ENCODE results near the gene AKT3.
"Not testable (repeated sequence)": the region's sequence is repeated elsewhere in the genome, so short reads cannot be mapped to it uniquely, and the experiment has no call there.

Gene AKT3

GRCh38 chr1:243649530-243649929, 200.5 kb downstream of the AKT3 start:
- 94 to 96% methylated on average over 3 of the region's 3 CpGs for WGBS, 2 experiments
- H3K9me3 ChIP-seq (ENCODE audit: control insufficient read depth, low read length); H3K4me3 ChIP-seq (ENCODE audit: insufficient read depth, low read depth, low read length); H3K4me1 ChIP-seq (ENCODE audit: control insufficient read depth, insufficient read depth, low read length); H3K36me3 ChIP-seq (ENCODE audit: control insufficient read depth, insufficient read depth, low read length); H3K27me3 ChIP-seq (ENCODE audit: control insufficient read depth, insufficient read depth, low read length, poor library complexity, severe bottlenecking); H3K27ac ChIP-seq (ENCODE audit: insufficient read depth, low read depth, low read length, poor library complexity, severe bottlenecking): not testable (repeated sequence)

- Histone ChIP-seq H3K36me3 (ENCODE audit: control insufficient read depth, insufficient read depth, low read length) (peaks cover 3% of the 10 kb centered on the region), H3K4me1 (ENCODE audit: control insufficient read depth, insufficient read depth, low read length) (no peaks in the 10 kb centered on the region), H3K27me3 (ENCODE audit: control insufficient read depth, insufficient read depth, low read length, poor library complexity, severe bottlenecking) (no peaks in the 10 kb centered on the region), H3K27ac (ENCODE audit: insufficient read depth, low read depth, low read length, poor library complexity, severe bottlenecking) (no peak overlapping the region), H3K4me3 (ENCODE audit: insufficient read depth, low read depth, low read length) (no peak overlapping the region), H3K9me3 (ENCODE audit: control insufficient read depth, low read length) (no peaks in the 10 kb centered on the region)
- WGBS, 2 experiments = 94 to 96% methylated on average over 2 of the region's 2 CpGs
These were observed 203.2 kb downstream of the AKT3 start for GRCh38 chr1:243646841-243647240.

GRCh38 chr1:243645281-243645680, 204.8 kb downstream of the AKT3 start:
- peaks cover 5% of the 10 kb centered on the region for H3K36me3 ChIP-seq (ENCODE audit: control insufficient read depth, insufficient read depth, low read length)
- H3K9me3 ChIP-seq (ENCODE audit: control insufficient read depth, low read length) = no peaks in the 10 kb centered on the region
- no peaks in the 10 kb centered on the region for H3K27me3 ChIP-seq (ENCODE audit: control insufficient read depth, insufficient read depth, low read length, poor library complexity, severe bottlenecking)
- WGBS, 2 experiments = 95 to 97% methylated on average over 5 to 6 of the region's 6 CpGs
- H3K4me1 ChIP-seq (ENCODE audit: control insufficient read depth, insufficient read depth, low read length) = no peaks in the 10 kb centered on the region
- no peak overlapping the region for H3K4me3 ChIP-seq (ENCODE audit: insufficient read depth, low read depth, low read length)
- no peak overlapping the region for H3K27ac ChIP-seq (ENCODE audit: insufficient read depth, low read depth, low read length, poor library complexity, severe bottlenecking)

- no peaks in the 10 kb centered on the region for H3K4me1 ChIP-seq (ENCODE audit: control insufficient read depth, insufficient read depth, low read length)
- no peak overlapping the region for H3K4me3 ChIP-seq (ENCODE audit: insufficient read depth, low read depth, low read length)
- H3K36me3 ChIP-seq (ENCODE audit: control insufficient read depth, insufficient read depth, low read length) = peaks cover 6% of the 10 kb centered on the region
- 95 to 96% methylated on average over 5 of the region's 5 CpGs for WGBS, 2 experiments
- H3K9me3 ChIP-seq (ENCODE audit: control insufficient read depth, low read length) = no peaks in the 10 kb centered on the region
- H3K27ac ChIP-seq (ENCODE audit: insufficient read depth, low read depth, low read length, poor library complexity, severe bottlenecking) = no peak overlapping the region
- no peaks in the 10 kb centered on the region for H3K27me3 ChIP-seq (ENCODE audit: control insufficient read depth, insufficient read depth, low read length, poor library complexity, severe bottlenecking)
These were observed 207.1 kb downstream of the AKT3 start for GRCh38 chr1:243642936-243643335.

GRCh38 chr1:243639027-243639658, 210.9 kb downstream of the AKT3 start:
- no peak overlapping the region for H3K27ac ChIP-seq (ENCODE audit: insufficient read depth, low read depth, low read length, poor library complexity, severe bottlenecking)
- no peaks in the 10 kb centered on the region for H3K9me3 ChIP-seq (ENCODE audit: control insufficient read depth, low read length)
- 88 to 92% methylated on average over 3 to 4 of the region's 4 CpGs for WGBS, 2 experiments
- H3K4me1 ChIP-seq (ENCODE audit: control insufficient read depth, insufficient read depth, low read length) = no peaks in the 10 kb centered on the region
- H3K4me3 ChIP-seq (ENCODE audit: insufficient read depth, low read depth, low read length) = no peak overlapping the region
- H3K27me3 ChIP-seq (ENCODE audit: control insufficient read depth, insufficient read depth, low read length, poor library complexity, severe bottlenecking) = no peaks in the 10 kb centered on the region
- H3K36me3 ChIP-seq (ENCODE audit: control insufficient read depth, insufficient read depth, low read length) = peaks cover 3% of the 10 kb centered on the region

- 90 to 98% methylated on average over 3 to 4 of the region's 4 CpGs for WGBS, 2 experiments
- no peaks in the 10 kb centered on the region for H3K27me3 ChIP-seq (ENCODE audit: control insufficient read depth, insufficient read depth, low read length, poor library complexity, severe bottlenecking)
- no peaks in the 10 kb centered on the region for H3K9me3 ChIP-seq (ENCODE audit: control insufficient read depth, low read length)
- H3K27ac ChIP-seq (ENCODE audit: insufficient read depth, low read depth, low read length, poor library complexity, severe bottlenecking) = no peak overlapping the region
- H3K4me3 ChIP-seq (ENCODE audit: insufficient read depth, low read depth, low read length) = no peak overlapping the region
- H3K36me3 ChIP-seq (ENCODE audit: control insufficient read depth, insufficient read depth, low read length) = peaks cover 3% of the 10 kb centered on the region
- H3K4me1 ChIP-seq (ENCODE audit: control insufficient read depth, insufficient read depth, low read length) = no peaks in the 10 kb centered on the region
These were observed 211.9 kb downstream of the AKT3 start for GRCh38 chr1:243638186-243638585.

- H3K9me3 ChIP-seq (ENCODE audit: control insufficient read depth, low read length) = no peaks in the 10 kb centered on the region
- no peaks in the 10 kb centered on the region for H3K4me1 ChIP-seq (ENCODE audit: control insufficient read depth, insufficient read depth, low read length)
- no peak overlapping the region for H3K27ac ChIP-seq (ENCODE audit: insufficient read depth, low read depth, low read length, poor library complexity, severe bottlenecking)
- no peaks in the 10 kb centered on the region for H3K27me3 ChIP-seq (ENCODE audit: control insufficient read depth, insufficient read depth, low read length, poor library complexity, severe bottlenecking)
- peaks cover 3% of the 10 kb centered on the region for H3K36me3 ChIP-seq (ENCODE audit: control insufficient read depth, insufficient read depth, low read length)
- WGBS, 2 experiments = 89 to 93% methylated on average over 2 of the region's 2 CpGs
- H3K4me3 ChIP-seq (ENCODE audit: insufficient read depth, low read depth, low read length) = no peak overlapping the region
These were observed 221.6 kb downstream of the AKT3 start for GRCh38 chr1:243628476-243628907.

GRCh38 chr1:243623841-243624240, 226.2 kb downstream of the AKT3 start:
- peaks cover 2% of the 10 kb centered on the region for H3K9me3 ChIP-seq (ENCODE audit: control insufficient read depth, low read length)
- no peak overlapping the region for H3K4me3 ChIP-seq (ENCODE audit: insufficient read depth, low read depth, low read length)
- 95 to 100% methylated on average over 2 of the region's 2 CpGs for WGBS, 2 experiments
- peaks cover 8% of the 10 kb centered on the region for H3K36me3 ChIP-seq (ENCODE audit: control insufficient read depth, insufficient read depth, low read length)
- no peak overlapping the region for H3K27ac ChIP-seq (ENCODE audit: insufficient read depth, low read depth, low read length, poor library complexity, severe bottlenecking)
- no peaks in the 10 kb centered on the region for H3K27me3 ChIP-seq (ENCODE audit: control insufficient read depth, insufficient read depth, low read length, poor library complexity, severe bottlenecking)
- no peaks in the 10 kb centered on the region for H3K4me1 ChIP-seq (ENCODE audit: control insufficient read depth, insufficient read depth, low read length)

- Histone ChIP-seq H3K27me3 (ENCODE audit: control insufficient read depth, insufficient read depth, low read length, poor library complexity, severe bottlenecking) (no peaks in the 10 kb centered on the region), H3K9me3 (ENCODE audit: control insufficient read depth, low read length) (peaks cover 2% of the 10 kb centered on the region), H3K4me1 (ENCODE audit: control insufficient read depth, insufficient read depth, low read length) (no peaks in the 10 kb centered on the region), H3K27ac (ENCODE audit: insufficient read depth, low read depth, low read length, poor library complexity, severe bottlenecking) (no peak overlapping the region), H3K4me3 (ENCODE audit: insufficient read depth, low read depth, low read length) (no peak overlapping the region), H3K36me3 (ENCODE audit: control insufficient read depth, insufficient read depth, low read length) (peaks cover 8% of the 10 kb centered on the region)
- 93 to 98% methylated on average over 1 to 2 of the region's 2 CpGs for WGBS, 2 experiments
These were observed 228.1 kb downstream of the AKT3 start for GRCh38 chr1:243621973-243622372.

- Histone ChIP-seq H3K4me1 (ENCODE audit: control insufficient read depth, insufficient read depth, low read length) (no peaks in the 10 kb centered on the region), H3K9me3 (ENCODE audit: control insufficient read depth, low read length) (peaks cover 2% of the 10 kb centered on the region), H3K36me3 (ENCODE audit: control insufficient read depth, insufficient read depth, low read length) (peaks cover 8% of the 10 kb centered on the region), H3K4me3 (ENCODE audit: insufficient read depth, low read depth, low read length) (no peak overlapping the region), H3K27me3 (ENCODE audit: control insufficient read depth, insufficient read depth, low read length, poor library complexity, severe bottlenecking) (no peaks in the 10 kb centered on the region), H3K27ac (ENCODE audit: insufficient read depth, low read depth, low read length, poor library complexity, severe bottlenecking) (no peak overlapping the region)
- no CpG with 5 or more reads among the region's 3 CpGs for WGBS, 2 experiments
These were observed 229.9 kb downstream of the AKT3 start for GRCh38 chr1:243620096-243620495.

GRCh38 chr1:243609698-243610097, 240.3 kb downstream of the AKT3 start:
- no peak overlapping the region for H3K4me3 ChIP-seq (ENCODE audit: insufficient read depth, low read depth, low read length)
- no peak overlapping the region for H3K27ac ChIP-seq (ENCODE audit: insufficient read depth, low read depth, low read length, poor library complexity, severe bottlenecking)
- H3K9me3 ChIP-seq (ENCODE audit: control insufficient read depth, low read length) = no peaks in the 10 kb centered on the region
- no peaks in the 10 kb centered on the region for H3K4me1 ChIP-seq (ENCODE audit: control insufficient read depth, insufficient read depth, low read length)
- WGBS, 2 experiments = 92 to 100% methylated on average over 1 to 2 of the region's 2 CpGs
- no peaks in the 10 kb centered on the region for H3K27me3 ChIP-seq (ENCODE audit: control insufficient read depth, insufficient read depth, low read length, poor library complexity, severe bottlenecking)
- no peaks in the 10 kb centered on the region for H3K36me3 ChIP-seq (ENCODE audit: control insufficient read depth, insufficient read depth, low read length)

Measured in ectodermal cell (in vitro differentiated cells).